Activated CD8-positive, alpha-beta memory T cell treated with anti-CD3 and anti-CD28 coated beads for 48 hours (primary cell): Measurements from ENCODE around the gene TMEM175.

Source experiments
- DNase-seq, 3 experiments: peaks; one replicate each; pipeline ENCODE4 v3.0.0-alpha.2; 2020; ENCODE audit warnings: low read depth in 2 of 3, low spot score in 2 of 3

The TMEM175 gene

GRCh38 chr4:958696-959337 is 26.6 kb downstream of the TMEM175 start:
- no peak for DNase-seq

- DNase-seq: no peak
Observed at GRCh38 chr4:959338-960139, 27.3 kb downstream of the TMEM175 start.

GRCh38 chr4:960140-960635 is 27.9 kb downstream of the TMEM175 start:
- DNase-seq: no peak

GRCh38 chr4:960636-961350 is 28.5 kb downstream of the TMEM175 start:
- DNase-seq: no peak

GRCh38 chr4:961351-962230 is 29.3 kb downstream of the TMEM175 start:
- DNase-seq: no peak

- DNase-seq: no peak
Observed at GRCh38 chr4:962231-963208, 30.3 kb downstream of the TMEM175 start.

- DNase-seq: no peak
Observed at GRCh38 chr4:963276-964225, 31.3 kb downstream of the TMEM175 start.

GRCh38 chr4:964346-965025 is 32.2 kb downstream of the TMEM175 start:
- no peak for DNase-seq

- DNase-seq: no peak
Observed at GRCh38 chr4:965048-965765, 32.9 kb downstream of the TMEM175 start.

- DNase-seq: no peak
Observed at GRCh38 chr4:965766-966134, 33.5 kb downstream of the TMEM175 start.

GRCh38 chr4:966266-967112 is 34.2 kb downstream of the TMEM175 start:
- DNase-seq: no peak

- no peak for DNase-seq
Observed at GRCh38 chr4:967113-968104, 35.1 kb downstream of the TMEM175 start.

- DNase-seq: no peak
Observed at GRCh38 chr4:968221-968620, 36.0 kb downstream of the TMEM175 start.

- DNase-seq: no peak
Observed at GRCh38 chr4:968621-969394, 36.5 kb downstream of the TMEM175 start.
